A549 (cell line): ENCODE data around the gene OSBPL8. TPM values are rescaled to one million over a fixed set of nuclear protein-coding genes. Genes with fewer than 3 reads are reported as not detected.

Experiments
- ATAC-seq, 2 experiments: fragments of 200-7000 bp in 1 of 2; fragments of >200 bp in 1 of 2; cut with Nextera tagmentation in 1 of 2; cut with Tn5 transposase in 1 of 2; 3 replicates each; pipeline versions ENCODE4 v1.8.0 to v1.9.1; 2018 to 2020; ENCODE audit warnings: mild to moderate bottlenecking in 1 of 2, moderate library complexity in 1 of 2
- CTCF ChIA-PET: fragments of 300-600 bp; sonication (Branson Sonifier 250); formaldehyde crosslinking; extraction: SDS; loops from one replicate; lab custom pipeline; 2021; ENCODE audit warnings: antibody characterized with exemption, inconsistent platforms; lab: Yijun Ruan, JAX
- POLR2A ChIA-PET: fragments of 350-600 bp; formaldehyde crosslinking; extraction: SDS; loops from one replicate; lab custom pipeline; 2021; ENCODE audit warnings: antibody characterized with exemption, inconsistent platforms; lab: Yijun Ruan, JAX
- DNase-seq, 2 experiments: peaks; one replicate each; pipeline versions ENCODE4 v3.0.0 to v3.0.0-alpha.2; 2011 to 2016; ENCODE audit warnings: low read depth in 1 of 2, low spot score in 1 of 2
- FAIRE-seq: peaks from 2 replicates; lab custom pipeline; 2011; peaks lifted over from hg19 to GRCh38; lab: Jason Lieb, UNC
- H3K27ac ChIP-seq, 2 experiments: fragments of >200 bp; sonication (Bioruptor Twin); formaldehyde crosslinking; 3 replicates each; pipeline ENCODE4 v1.5.1; 2016 to 2017
- H3K4me1 ChIP-seq: fragments of >200 bp; sonication (Bioruptor Twin); formaldehyde crosslinking; 3 replicates; pipeline ENCODE4 v1.6.1; 2016
- H3K4me2 ChIP-seq: fragments of >200 bp; sonication (Bioruptor Twin); formaldehyde crosslinking; 3 replicates; pipeline ENCODE4 v1.6.1; 2016
- H3K4me3 ChIP-seq: fragments of >200 bp; sonication (Bioruptor Twin); formaldehyde crosslinking; 3 replicates; pipeline ENCODE4 v1.5.1; 2016
- H3K9me3 ChIP-seq: fragments of >200 bp; sonication (Bioruptor Twin); formaldehyde crosslinking; 3 replicates; pipeline ENCODE4 v1.6.1; 2016
- CHD2 ChIP-seq: fragments of 150-350 bp; IDR thresholded peaks from 2 replicates; pipeline ENCODE4 v1.6.1; 2014; ENCODE audit warnings: low read length; ENCODE audit not compliant: partially characterized antibody
- CHD4 ChIP-seq: fragments of 200-600 bp; sonication (generic); IDR thresholded peaks from 2 replicates; pipeline ENCODE4 v1.6.1; 2016; ENCODE audit warnings: antibody characterized with exemption, mild to moderate bottlenecking, borderline replicate concordance
- FOSB ChIP-seq: fragments of 250-450 bp; sonication (Bioruptor Pico); IDR thresholded peaks from 2 replicates; pipeline ENCODE4 v1.5.0; 2020; ENCODE audit warnings: mild to moderate bottlenecking, moderate library complexity
- HDAC2 ChIP-seq: fragments of 200-600 bp; sonication (generic); IDR thresholded peaks from 2 replicates; pipeline ENCODE4 v1.6.1; 2016
- HES2 ChIP-seq: fragments of >200 bp; sonication (Bioruptor Twin); formaldehyde crosslinking; IDR thresholded peaks from 2 replicates; pipeline ENCODE4 v1.6.1; 2016
- HEYL ChIP-seq: fragments of 250-450 bp; sonication (Bioruptor Pico); IDR thresholded peaks from 2 replicates; pipeline ENCODE4 v1.8.0; 2021; ENCODE audit warnings: mild to moderate bottlenecking, moderate library complexity
- JUNB ChIP-seq: fragments of >200 bp; sonication (Bioruptor Twin); formaldehyde crosslinking; IDR thresholded peaks from 2 replicates; pipeline ENCODE4 v1.6.1; 2016
- KDM1A ChIP-seq: fragments of 200-600 bp; sonication (generic); IDR thresholded peaks from 2 replicates; pipeline ENCODE4 v1.6.1; 2016; ENCODE audit warnings: low read depth, mild to moderate bottlenecking
- MYC ChIP-seq: IDR thresholded peaks from 2 replicates; pipeline ENCODE4 v1.6.1; 2012; ENCODE audit warnings: mild to moderate bottlenecking, inconsistent platforms, low read length, improper control_type of control experiment, borderline replicate concordance
- PHF8 ChIP-seq: fragments of 200-600 bp; sonication (generic); IDR thresholded peaks from 2 replicates; pipeline ENCODE4 v1.6.1; 2016; ENCODE audit warnings: low read depth, mild to moderate bottlenecking, antibody characterized with exemption, moderate library complexity, borderline replicate concordance
- POLR2A ChIP-seq: IDR thresholded peaks from 2 replicates; pipeline ENCODE4 v1.6.1; 2012; ENCODE audit warnings: mild to moderate bottlenecking, low read length
- RAD21 ChIP-seq, 2 experiments: fragments of >200 bp in 1 of 2; sonication (Bioruptor Twin) in 1 of 2; formaldehyde crosslinking in 1 of 2; IDR thresholded peaks in 1 of 2; conservative IDR thresholded peaks in 1 of 2; 2 replicates in 1 of 2; 3 replicates in 1 of 2; pipeline ENCODE4 v1.6.1; 2012 to 2018; ENCODE audit warnings: inconsistent platforms in 1 of 2
- TP53 ChIP-seq: fragments of 250-450 bp; sonication (Bioruptor Pico); IDR thresholded peaks from 2 replicates; pipeline ENCODE4 v1.5.0; 2021; ENCODE audit warnings: mild to moderate bottlenecking, moderate library complexity
- ZFP36 ChIP-seq: fragments of 450-650 bp; IDR thresholded peaks from 2 replicates; pipeline ENCODE4 v1.6.1; 2014; ENCODE audit warnings: borderline replicate concordance; ENCODE audit not compliant: partially characterized antibody
- ZNF302 ChIP-seq: fragments of 250-450 bp; sonication (Bioruptor Pico); IDR thresholded peaks from 2 replicates; pipeline ENCODE4 v1.9.0; 2021; ENCODE audit warnings: inconsistent platforms, mild to moderate bottlenecking, moderate library complexity
- WGBS: methylation state at CpG from one replicate; pipeline ENCODE4 v1.1.6; 2017; ENCODE audit errors: missing lambda C conversion rate; 5-methylcytosine and 5-hydroxymethylcytosine counted together
- polyA plus RNA-seq, 4 experiments: library from polyadenylated mRNA; depleted of rRNA in 3 of 4; stranded (reverse); fragments of >200 nt; fragmentation: RNase III in 1 of 4; extraction: RNeasy Plus Mini Kit Qiagen cat#74134 plus additional on column Dnase treatment in 1 of 4; gene quantifications; 2 replicates in 3 of 4; 3 replicates in 1 of 4; pipeline ENCODE4 v1.2.3, GENCODE V29; 2011 to 2017
- small RNA-seq, 6 experiments: library from RNA; depleted of rRNA; stranded (forward); fragments of <200 nt; gene quantifications; one replicate each; pipeline ENCODE3, GENCODE V24; 2012
- TF ChIP-seq, protein P1 (sequence below): fragments of >200 bp; sonication (Bioruptor Twin); formaldehyde crosslinking; IDR thresholded peaks from 3 replicates; pipeline ENCODE4 v1.5.1; 2016
- TF ChIP-seq, protein P2 (sequence below): fragments of 250-450 bp; sonication (Bioruptor Pico); IDR thresholded peaks from 2 replicates; pipeline ENCODE4 v1.5.0; 2021; ENCODE audit warnings: mild to moderate bottlenecking, moderate library complexity, borderline replicate concordance
- TF ChIP-seq, protein P3 (sequence below): fragments of 150-350 bp; IDR thresholded peaks from 2 replicates; pipeline ENCODE4 v1.6.1; 2014; ENCODE audit warnings: low read depth, mild to moderate bottlenecking, low read length

OSBPL8 gene
- polyA plus RNA-seq, 2 of the 4 experiments (the other 2 are of a cell fraction), result 15.4 to 43.2 TPM

- no peak for FAIRE-seq
Measured at GRCh38 chr12:76303365-76303764, 256.2 kb downstream of the OSBPL8 start.

More at GRCh38 chr12:76303365-76303764, 256.2 kb downstream of the OSBPL8 start:
- H3K4me2 ChIP-seq, result no peak overlapping the region
- no peaks in the 10 kb centered on the region for H3K9me3 ChIP-seq
- H3K4me3 ChIP-seq, result no peak overlapping the region
- TF ChIP-seq FOSB (CRISPR knock-in tag) (no peak), MYC (no peak), HEYL (CRISPR knock-in tag) (no peak), HDAC2 (no peak), JUNB (no peak), KDM1A (no peak), TP53 (CRISPR knock-in tag) (no peak), HES2 (no peak), CHD4 (no peak), PHF8 (no peak), ZFP36 (no peak), POLR2A (no peak), ZNF302 (CRISPR knock-in tag) (no peak), RAD21 (conservative IDR thresholded peaks at IDR 0.05 in 1 of 2, IDR thresholded peaks at IDR 0.05 in 1 of 2) (no peak), CHD2 (no peak)
- TF ChIP-seq, protein P1, sequence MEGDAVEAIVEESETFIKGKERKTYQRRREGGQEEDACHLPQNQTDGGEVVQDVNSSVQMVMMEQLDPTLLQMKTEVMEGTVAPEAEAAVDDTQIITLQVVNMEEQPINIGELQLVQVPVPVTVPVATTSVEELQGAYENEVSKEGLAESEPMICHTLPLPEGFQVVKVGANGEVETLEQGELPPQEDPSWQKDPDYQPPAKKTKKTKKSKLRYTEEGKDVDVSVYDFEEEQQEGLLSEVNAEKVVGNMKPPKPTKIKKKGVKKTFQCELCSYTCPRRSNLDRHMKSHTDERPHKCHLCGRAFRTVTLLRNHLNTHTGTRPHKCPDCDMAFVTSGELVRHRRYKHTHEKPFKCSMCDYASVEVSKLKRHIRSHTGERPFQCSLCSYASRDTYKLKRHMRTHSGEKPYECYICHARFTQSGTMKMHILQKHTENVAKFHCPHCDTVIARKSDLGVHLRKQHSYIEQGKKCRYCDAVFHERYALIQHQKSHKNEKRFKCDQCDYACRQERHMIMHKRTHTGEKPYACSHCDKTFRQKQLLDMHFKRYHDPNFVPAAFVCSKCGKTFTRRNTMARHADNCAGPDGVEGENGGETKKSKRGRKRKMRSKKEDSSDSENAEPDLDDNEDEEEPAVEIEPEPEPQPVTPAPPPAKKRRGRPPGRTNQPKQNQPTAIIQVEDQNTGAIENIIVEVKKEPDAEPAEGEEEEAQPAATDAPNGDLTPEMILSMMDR, result no peak
- TF ChIP-seq, protein P2, sequence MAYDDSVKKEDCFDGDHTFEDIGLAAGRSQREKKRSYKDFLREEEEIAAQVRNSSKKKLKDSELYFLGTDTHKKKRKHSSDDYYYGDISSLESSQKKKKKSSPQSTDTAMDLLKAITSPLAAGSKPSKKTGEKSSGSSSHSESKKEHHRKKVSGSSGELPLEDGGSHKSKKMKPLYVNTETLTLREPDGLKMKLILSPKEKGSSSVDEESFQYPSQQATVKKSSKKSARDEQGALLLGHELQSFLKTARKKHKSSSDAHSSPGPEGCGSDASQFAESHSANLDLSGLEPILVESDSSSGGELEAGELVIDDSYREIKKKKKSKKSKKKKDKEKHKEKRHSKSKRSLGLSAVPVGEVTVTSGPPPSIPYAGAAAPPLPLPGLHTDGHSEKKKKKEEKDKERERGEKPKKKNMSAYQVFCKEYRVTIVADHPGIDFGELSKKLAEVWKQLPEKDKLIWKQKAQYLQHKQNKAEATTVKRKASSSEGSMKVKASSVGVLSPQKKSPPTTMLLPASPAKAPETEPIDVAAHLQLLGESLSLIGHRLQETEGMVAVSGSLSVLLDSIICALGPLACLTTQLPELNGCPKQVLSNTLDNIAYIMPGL (CRISPR knock-in tag), result no peak
- TF ChIP-seq, protein P3, sequence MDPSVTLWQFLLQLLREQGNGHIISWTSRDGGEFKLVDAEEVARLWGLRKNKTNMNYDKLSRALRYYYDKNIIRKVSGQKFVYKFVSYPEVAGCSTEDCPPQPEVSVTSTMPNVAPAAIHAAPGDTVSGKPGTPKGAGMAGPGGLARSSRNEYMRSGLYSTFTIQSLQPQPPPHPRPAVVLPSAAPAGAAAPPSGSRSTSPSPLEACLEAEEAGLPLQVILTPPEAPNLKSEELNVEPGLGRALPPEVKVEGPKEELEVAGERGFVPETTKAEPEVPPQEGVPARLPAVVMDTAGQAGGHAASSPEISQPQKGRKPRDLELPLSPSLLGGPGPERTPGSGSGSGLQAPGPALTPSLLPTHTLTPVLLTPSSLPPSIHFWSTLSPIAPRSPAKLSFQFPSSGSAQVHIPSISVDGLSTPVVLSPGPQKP, result no peak
- CTCF ChIA-PET, result no interaction called here
- 29% methylated on average over 2 of the region's 2 CpGs for WGBS
- no peak overlapping the region for H3K27ac ChIP-seq
- H3K4me1 ChIP-seq, result peaks cover 8% of the 10 kb centered on the region; the same call in 1 of the 3 replicates
- DNase-seq (no peak), ATAC-seq (no peak)
- POLR2A ChIA-PET, result no interaction called here

Small RNAs within 50 kb of the gene (small RNA-seq; reads per million reads assigned to genes)
- 0 to 0.86 (median 0) reads per million in 6 experiments for gene RN7SKP172

Other genes with a start within 250 kb of the OSBPL8 start
- gene BBS10, start 211.4 kb downstream of the OSBPL8 start, polyA plus RNA-seq (2011; rRNA removed), result 11.6 and 15.1 TPM in 2 replicates
- 6.6 to 8.0 TPM (median 7.3 TPM) in 3 replicates for gene BBS10, start 211.4 kb downstream of the OSBPL8 start, polyA plus RNA-seq (2017; fragmentation: RNase III; extraction: RNeasy Plus Mini Kit Qiagen cat#74134 plus additional on column Dnase treatment)
- 49.2 and 54.8 TPM in 2 replicates for gene ZDHHC17, start 204.3 kb upstream of the OSBPL8 start, polyA plus RNA-seq (2011; rRNA removed)
- 28.1 to 30.5 TPM (median 29.4 TPM) in 3 replicates for gene ZDHHC17, start 204.3 kb upstream of the OSBPL8 start, polyA plus RNA-seq (2017; fragmentation: RNase III; extraction: RNeasy Plus Mini Kit Qiagen cat#74134 plus additional on column Dnase treatment)